Activated CD8-positive, alpha-beta memory T cell treated with anti-CD3 and anti-CD28 coated beads for 4 hours (primary cell): ENCODE results near the gene C16orf86.
A peak's percentile ranks its signal among the peaks of the same experiment; 100 is the strongest.

Source experiments
- DNase-seq, 2 donors: peaks; one replicate each; pipeline ENCODE4 v3.0.0-alpha.2; 2020; ENCODE audit warnings: low read depth in 2 of 2

Gene C16orf86

DNA sequence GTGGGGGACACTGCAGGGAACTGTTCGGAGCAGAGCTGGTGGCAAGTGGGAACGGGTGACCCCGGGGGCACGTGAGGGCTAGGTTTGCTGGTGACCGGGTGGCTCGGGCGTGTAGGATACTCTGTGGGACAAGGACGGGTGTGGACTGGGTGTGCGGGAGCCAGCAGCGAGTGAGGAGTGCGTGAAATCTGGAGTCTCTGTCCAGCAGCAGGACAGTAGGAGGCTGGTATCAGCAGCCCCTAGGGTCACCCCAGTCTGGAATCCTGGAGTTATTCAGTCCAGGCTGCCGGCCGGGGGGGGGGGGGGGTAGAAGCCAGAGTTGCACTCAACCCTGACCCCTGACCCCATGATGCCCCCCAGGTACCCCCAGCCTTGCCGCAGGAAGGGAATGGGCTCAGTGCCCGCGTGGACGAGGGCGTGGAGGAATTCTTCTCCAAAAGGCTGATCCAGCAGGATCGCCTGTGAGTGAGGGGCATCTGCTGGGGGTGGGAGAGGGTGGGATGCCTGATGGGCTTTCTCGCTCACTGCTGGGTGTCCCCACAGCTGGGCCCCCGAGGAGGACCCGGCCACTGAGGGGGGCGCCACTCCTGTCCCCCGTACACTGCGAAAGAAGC lies 12.7 kb upstream of the C16orf86 start:
- DNase-seq, result no peak

DNA sequence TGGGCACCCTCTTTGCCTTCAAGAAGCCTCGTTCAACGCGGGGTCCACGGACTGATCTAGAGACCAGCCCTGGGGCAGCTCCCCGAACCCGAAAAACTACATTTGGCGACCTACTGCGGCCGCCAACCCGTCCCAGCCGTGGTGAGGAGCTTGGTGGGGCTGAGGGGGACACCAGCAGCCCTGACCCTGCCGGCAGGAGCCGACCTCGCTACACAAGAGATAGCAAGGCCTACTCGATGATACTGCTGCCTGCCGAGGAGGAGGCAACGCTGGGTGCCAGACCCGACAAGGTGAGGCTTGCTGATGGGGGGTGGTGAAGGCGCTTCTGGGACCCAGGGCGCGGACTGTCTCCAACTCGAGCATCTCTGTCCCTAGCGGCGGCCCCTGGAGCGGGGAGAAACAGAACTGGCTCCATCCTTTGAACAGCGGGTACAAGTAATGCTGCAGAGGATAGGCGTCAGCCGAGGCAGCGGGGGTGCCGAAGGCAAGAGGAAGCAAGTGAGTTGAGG lies 12.2 kb upstream of the C16orf86 start:
- DNase-seq, result no peak

DNA sequence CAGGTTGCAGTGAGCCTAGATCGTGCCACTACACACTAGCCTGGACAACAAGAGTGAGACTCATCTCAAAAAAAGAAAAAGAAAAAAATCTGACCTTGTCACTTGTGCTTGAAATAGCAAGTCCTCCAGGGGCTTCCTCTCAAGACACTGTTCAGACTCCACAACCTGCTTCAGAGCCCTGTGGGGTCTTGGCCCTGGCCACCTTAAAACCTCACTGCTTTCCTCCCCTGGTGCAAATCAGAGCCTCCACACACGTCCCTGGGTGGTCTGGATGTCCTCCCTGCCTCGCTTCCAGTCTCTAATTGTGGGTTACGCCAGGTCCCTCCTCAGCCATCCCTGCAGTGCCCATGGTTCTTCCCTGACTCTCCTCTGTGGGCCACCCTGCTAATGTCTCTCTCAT lies 11.3 kb upstream of the C16orf86 start:
- DNase-seq, result no peak

DNA sequence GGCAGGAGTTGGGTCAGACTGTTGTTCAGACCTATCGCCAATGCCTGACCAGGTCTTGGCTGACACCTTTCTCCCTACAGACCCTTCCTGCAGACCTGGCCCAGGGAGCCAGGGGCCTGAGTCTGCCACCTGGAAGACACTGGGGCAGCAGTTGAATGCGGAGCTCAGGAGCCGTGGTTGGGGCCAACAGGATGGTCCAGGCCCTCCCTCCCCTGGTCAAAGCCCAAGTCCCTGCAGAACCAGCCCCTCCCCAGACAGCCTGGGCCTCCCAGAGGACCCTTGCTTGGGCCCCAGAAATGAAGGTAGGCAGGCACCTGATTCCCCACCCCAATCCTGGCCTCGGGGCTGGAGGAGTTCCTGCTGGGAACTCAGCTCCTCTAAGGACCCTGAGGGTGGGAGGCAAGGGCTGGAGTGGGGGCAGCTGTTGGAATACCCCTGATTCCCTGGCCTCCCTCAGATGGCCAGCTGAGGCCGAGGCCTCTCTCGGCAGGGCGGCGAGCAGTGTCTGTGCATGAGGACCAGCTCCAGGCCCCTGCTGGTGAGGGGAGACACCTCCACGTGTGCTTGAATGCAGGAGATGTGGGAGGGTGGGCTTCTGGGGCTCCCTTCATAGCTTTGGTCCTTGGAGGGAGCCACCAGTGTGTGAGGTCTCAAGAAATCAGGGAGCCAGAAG lies 10.1 kb upstream of the C16orf86 start:
- no peak for DNase-seq

DNA sequence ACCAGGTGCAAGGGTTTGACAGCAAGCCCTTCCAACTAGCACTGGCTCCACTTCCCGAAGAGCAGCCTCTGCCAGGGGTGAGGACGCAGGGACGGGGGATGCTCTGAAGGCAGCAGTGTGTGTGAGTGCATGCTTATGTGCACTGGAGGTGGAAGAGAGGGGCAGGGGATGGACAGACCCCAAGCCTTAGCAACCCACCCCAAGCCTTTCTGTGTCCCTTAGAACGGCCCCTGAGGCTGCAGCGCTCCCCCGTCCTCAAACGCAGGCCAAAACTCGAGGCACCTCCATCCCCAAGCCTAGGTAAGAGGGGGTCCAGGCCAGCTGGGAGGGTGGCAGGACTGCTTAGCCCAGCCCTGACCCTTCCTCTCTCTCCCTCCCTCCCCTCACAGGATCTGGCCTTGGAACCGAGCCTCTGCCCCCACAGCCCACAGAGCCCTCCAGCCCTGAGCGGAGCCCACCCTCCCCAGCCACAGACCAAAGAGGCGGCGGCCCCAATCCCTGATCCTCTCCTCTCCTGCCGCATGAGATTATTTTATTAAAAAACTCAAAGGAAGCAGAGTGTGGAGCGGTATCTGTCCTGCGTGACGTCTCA lies 9.5 kb upstream of the C16orf86 start:
- no peak for DNase-seq

DNA sequence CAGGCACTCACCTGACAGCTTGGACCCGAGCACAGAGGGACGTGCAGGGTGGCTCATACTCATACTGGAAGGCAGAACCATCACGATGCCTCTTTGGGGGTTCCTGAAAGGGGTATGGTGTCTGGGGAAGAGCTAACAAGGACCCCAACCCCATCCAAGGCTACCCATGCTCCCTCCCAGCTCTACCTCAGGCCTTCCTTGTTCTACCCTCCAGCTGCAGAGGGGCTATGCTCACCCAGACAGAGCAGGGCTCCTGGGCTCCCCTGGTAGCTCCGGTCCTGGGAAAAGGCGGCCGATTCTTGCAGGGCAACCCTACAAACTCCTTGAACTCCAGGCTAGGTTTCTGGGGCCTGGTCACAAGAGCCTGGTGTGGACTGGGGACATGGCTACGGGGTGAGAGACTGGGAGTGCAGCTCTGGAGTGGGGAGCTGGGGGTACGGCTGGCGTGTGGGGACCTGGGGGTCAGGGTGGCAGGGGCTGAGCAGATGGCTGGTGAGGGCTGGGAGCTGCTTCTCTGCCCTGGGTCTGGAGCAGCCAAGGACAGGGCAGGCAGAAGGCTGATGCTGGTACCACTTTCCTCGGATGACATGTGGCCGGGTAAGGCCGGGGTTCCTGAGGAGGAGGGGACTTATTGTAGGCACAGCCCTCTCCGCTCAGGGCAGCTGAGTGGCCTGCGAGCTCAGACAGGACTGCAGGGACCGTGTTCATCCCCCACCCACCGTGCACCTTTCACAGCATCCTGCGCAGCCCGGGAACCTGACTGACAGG lies 8.7 kb upstream of the C16orf86 start:
- no peak for DNase-seq

DNA sequence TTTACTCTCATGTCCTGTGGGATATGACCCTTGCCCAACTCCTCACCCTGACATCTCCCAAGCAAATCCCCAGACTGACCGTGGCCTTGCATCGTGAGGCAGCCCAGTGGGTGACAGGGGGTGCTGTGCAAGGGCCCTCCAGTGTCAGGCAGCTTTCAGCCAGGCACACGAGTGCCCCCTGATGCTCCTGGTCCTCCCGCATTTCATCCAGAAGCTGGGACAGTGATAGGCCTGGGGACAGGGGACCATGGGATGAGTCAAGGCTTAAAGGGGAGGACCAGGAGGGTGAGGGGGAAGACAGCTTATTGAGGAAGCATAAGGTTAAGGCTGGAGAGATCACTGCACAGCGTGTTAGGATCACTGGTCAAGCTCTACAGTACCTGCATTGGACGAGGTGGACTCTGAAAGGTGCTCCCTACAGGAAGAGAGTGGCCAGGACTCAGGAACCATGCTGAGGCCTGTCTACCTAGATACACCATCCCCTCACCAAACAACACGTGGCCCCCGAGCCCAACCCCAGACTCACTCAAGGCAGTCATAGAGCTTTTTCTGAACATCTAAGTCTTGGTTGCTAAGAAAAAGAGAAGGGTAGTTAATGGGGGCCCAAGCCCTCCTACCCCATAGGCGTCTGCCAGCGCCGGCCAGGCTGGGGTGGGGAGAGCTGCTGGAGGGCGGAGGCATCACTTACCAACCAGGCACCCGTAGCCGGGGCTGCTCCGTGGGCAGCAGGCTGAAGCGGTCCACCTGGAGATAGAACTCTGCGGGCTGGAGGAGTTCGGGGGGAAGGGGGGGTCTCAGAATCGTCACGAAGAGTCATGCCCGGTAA lies 7.6 kb upstream of the C16orf86 start:
- no peak for DNase-seq

DNA sequence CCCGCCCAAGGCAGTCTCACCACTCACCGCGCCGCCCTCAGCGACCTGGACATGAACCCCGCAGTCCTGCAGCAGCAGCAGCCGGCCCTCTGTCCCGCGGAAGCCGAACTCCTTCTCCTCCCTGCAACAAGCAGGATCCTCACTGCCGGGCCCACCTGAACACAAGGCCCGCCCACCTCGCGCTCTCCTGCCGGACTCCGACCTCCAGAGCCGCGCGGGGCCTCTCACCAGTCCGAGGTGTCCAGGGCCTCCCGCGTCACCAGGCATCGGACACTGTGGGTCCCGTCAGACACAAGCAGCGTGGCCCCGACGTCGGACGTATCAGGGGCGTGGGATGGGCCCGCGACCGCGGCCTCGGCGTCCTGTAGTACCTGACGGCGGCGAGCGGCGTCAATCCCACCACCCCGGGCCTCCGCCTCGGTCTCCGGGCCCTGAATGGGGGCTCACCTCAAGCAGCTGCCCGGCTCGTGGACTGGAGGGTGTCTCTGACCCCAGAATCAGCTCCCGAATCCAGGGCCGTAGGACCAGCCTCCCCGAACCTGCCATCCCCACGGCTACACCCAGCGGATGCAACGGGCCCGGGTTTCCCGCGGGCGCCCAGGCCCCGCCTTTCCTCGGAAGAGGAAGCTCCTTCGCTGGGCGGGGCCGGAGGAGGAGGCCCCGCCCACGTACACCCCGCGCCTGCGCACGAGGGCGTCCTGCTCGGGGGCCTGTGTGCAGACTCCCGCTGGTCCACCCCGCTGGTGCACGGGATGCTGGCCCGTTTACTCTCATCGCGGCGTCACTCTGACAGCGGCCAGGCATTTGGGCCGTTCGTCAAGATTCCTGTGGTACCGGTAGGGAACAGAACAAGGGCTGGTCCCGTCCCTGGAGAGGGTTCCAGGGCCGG lies 6.7 kb upstream of the C16orf86 start, which contains the start of gene ACD:
Gene ACD, minus strand, starts transcription at position 586 of the 889 bp plus-strand sequence. Its CDS starts 40 bp downstream, at position 546.
- peak; percentile 83 for DNase-seq

DNA sequence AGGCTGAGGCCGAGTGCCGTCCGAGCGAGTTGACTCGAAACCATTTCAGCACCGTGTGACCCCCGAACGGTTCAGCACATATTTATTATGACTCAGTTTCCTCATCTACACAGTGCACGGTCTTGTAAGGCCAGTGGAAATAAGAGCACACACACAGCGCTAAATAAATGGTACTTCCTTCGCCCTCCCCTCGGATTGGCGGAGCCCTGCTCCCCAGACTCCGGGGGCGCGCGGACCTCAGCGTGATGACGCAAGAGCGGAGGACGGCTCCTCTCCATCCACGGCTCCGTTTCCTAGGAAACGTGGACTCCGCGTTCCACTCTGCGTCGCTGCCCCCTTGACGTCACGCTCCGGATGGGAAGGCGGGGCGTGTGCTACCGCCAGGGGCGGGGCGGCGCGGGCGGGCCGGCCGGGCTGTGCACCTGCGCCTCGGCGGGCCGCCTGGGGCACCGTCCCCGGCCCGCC lies 6.0 kb upstream of the C16orf86 start, which contains the start of gene PARD6A:
Gene PARD6A, plus strand, starts transcription at position 397 of the 465 bp plus-strand sequence. CDS start 79 bp downstream, outside the sequence.
- DNase-seq, result peak; percentile 91 to 94

DNA sequence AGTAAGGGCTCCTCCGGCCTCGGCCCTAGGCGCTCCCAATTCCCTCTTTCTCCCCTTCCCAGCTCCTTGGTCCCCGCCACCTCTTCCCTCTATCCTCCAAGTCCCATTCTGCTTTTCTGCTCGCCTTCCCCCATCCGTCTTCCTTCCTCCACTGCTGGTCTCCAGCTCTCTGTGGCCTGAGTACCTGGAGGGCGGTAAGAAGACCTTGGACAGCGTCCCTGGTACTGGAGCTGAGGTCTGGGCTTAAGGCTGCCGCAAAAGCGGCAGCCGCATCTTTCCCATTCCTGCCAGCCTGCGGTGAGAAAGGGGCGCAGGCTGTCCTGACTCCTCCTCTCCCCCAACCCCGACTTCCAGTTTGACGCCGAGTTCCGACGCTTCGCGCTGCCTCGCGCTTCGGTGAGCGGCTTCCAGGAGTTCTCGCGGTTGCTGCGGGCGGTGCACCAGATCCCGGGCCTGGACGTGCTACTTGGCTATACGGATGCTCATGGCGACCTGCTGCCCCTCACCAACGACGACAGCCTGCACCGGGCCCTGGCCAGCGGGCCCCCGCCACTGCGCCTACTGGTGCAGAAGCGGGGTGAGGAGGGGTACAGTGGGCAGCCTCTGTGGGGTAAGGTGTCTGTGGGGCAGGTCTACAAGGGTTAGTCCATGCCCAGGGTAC lies 5.4 kb upstream of the C16orf86 start:
- no peak for DNase-seq

DNA sequence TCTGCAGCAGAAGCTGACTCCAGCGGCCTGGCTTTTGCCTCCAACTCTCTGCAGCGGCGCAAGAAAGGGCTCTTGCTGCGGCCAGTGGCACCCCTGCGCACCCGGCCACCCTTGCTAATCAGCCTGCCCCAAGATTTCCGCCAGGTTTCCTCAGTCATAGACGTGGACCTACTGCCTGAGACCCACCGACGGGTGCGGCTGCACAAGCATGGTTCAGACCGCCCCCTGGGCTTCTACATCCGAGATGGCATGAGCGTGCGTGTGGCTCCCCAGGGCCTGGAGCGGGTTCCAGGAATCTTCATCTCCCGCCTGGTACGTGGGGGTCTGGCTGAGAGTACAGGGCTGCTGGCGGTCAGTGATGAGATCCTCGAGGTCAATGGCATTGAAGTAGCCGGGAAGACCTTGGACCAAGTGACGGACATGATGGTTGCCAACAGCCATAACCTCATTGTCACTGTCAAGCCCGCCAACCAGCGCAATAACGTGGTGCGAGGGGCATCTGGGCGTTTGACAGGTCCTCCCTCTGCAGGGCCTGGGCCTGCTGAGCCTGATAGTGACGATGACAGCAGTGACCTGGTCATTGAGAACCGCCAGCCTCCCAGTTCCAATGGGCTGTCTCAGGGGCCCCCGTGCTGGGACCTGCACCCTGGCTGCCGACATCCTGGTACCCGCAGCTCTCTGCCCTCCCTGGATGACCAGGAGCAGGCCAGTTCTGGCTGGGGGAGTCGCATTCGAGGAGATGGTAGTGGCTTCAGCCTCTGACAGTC lies 4.5 kb upstream of the C16orf86 start:
- no peak for DNase-seq

DNA sequence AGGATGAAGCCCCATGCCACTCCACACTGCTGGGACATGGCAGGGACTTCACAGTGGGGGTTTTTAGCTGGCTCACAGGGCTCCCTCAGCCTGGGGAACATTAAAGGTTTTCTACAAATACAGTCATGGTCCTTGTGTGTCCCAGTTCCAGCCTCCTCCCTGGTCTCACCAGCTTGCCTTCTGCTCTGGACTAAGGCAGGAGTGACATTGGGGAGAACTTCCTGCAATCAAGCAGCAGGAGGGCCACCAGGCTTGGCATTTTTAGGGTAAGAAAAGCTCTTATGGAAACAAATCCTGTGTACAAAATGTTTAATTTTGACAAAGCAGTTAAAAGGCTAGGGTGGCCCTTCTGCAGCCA lies 4.0 kb upstream of the C16orf86 start:
- DNase-seq, result no peak

DNA sequence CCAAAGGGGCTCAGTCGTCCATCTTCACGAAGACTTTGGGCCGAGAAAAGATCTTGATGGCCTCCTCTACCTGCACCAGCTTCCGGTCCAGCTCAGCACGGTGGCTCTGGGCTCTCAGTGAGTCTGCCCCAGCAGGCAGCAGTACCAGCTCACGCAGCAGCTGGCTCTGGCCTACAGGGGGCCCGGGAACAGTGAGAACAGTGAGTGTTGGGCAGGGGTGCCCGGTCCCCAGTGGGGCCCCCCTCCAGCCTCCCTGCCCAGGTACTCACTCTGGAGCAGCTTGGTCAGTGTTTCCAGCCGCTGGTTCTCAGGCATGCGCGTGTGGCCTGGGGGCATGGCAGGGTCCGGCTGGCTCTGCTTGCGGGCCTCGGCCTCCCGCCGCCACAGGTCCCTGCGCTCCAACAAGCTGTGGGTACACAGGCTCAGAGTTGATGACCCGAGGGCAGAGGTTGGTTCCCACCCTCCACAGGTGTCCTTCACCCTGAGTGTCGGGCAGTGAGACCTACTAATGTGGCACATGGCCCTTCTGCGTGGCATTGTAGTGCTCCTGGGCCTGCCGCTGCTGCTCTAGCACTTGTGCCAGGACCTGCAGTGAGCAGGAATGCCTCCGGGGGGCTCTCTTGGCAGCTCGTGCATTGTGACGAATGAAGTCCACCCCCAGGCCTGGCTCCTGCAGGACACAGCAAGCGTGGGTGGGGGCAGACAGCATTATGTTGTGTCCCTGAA lies 3.3 kb upstream of the C16orf86 start:
- no peak for DNase-seq

DNA sequence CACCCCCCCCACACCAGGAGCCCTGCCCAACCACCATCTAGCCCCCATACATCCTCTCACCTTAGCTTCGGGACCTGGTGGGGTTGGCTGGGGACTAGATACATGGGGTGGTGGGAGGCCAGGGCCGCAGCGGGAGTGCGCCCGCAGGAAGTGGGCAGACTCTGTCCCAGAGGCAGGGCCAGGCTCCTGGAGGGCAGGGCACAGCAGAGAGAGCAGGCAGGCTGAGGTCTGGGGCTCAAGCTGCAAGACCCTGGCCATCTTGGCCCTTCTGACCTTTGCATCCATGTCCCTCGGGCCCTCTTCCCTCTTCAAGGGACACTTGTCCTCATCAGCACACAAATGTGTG lies 2.8 kb upstream of the C16orf86 start:
- no peak for DNase-seq

DNA sequence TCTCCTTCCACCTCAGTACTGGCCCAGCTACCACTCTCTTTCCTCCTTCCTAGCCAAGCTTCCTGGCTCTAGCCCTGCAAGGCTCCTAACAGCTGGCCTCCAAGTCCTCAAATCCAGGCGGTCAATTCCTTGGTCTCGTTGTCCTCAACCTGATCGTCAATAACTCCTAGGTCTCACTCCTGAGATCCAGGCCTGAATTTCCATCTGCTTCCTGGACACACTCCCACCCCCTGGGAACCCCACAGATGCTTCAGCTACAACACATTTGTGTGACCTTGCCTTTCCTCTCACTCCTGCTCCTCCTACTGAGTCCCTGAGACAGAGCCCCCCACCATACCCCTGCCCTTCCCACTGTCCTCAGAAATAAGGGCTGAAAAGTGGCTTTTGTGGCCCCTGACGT lies 2.4 kb upstream of the C16orf86 start:
- no peak for DNase-seq

DNA sequence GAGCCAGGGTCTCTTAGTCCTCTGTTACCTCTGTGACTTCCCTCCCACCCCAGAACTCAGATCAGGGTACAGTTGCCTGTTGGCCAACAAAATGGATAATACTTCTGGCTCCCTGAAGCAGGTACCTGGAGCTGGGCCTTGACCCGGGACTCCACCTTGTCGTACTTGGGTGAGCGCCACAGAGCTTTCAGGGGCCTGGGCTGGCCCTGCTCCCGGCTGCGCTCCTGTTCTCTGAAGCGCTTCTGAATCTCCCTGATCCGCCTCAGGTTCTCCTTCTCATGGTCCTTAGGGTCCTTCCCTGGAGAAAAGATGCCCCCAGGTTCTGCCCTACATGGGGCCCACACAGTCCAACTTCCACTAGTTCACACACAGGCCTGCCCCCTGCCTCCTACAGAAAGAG lies 1.7 kb upstream of the C16orf86 start:
- DNase-seq, result no peak

DNA sequence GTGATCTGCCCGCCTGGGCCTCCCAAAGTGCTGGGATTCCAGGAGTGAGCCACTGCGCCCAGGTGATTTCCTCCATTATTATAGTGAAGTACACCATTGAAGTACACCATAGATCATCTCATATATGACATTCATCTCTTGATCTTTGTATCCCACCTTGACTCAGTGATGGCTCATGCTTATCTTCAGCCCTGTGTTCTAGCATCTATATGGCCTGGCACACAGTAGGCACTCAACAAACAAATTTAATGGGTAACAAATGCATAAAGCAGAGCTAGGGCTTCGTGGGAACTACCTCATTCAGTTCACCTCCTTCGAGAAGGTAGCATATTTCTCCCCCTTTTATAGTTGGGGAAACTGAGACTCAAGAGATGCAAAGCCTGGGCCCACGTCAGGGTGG lies 1.0 kb upstream of the C16orf86 start:
- DNase-seq, result no peak

DNA sequence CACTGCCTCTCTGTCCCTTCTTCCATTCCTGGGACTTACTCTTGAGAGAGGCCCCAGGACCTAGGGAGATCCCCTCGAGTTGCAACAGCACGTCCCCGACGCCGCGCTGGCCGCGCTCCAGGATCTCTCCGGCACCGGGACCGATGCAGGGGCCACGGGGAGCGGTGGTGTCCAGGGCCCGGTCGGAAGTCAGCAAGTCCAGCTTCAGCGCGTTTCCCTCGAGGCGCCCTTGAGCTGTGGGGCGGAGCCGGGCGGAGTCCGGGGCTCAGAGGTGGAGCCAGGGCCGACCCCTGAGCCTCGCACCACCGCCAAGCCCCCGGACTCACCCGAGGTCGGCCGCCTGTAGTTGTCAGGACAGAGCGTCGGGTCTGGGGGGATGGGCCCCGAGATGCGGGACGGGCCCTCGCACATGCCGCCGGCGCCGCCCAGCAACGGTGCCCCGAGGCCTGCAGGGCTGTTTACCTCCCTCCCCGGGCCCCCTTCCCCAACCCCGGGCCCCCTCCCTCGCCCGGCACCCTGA lies 522 bp upstream of the C16orf86 start:
- no peak for DNase-seq
